ENCODE data around the gene INHBE.

GRCh38 chr12:57429473-57430111 lies 25.5 kb upstream of the INHBE start:
- TF ChIP-seq CTCF (IDR thresholded peaks at IDR 0.05; ENCODE audit: poor library complexity, severe bottlenecking) (no peak), POLR2AphosphoS5 (IDR thresholded peaks at IDR 0.05) (no peak), SMC3 (conservative IDR thresholded peaks at IDR 0.05; ENCODE audit: poor library complexity) (no peak), EP300 (conservative IDR thresholded peaks at IDR 0.05; ENCODE audit: poor library complexity, severe bottlenecking) (no peak)

Data from neural cell (in vitro differentiated cells).